HepG2 (cell line): ENCODE data around the gene EPHA6. TPM values are rescaled to one million over a fixed set of nuclear protein-coding genes. Genes with fewer than 3 reads are reported as not detected.

ENCODE experiments used
- ATAC-seq: fragments of 200-7000 bp; cut with Tn5 transposase; 3 replicates; pipeline ENCODE4 v1.9.1; 2020; ENCODE audit warnings: mild to moderate bottlenecking, moderate library complexity
- BruUV-seq: library from RNA; stranded (reverse); fragments of 400-500 nt; replicated peaks from 2 replicates; lab custom pipeline; 2021; lab: Mats Ljungman, UMichigan
- CTCF ChIA-PET: fragments of 300-600 bp; formaldehyde crosslinking; extraction: SDS; loops from one replicate; lab custom pipeline; 2021; ENCODE audit warnings: low total read pairs, inconsistent platforms, low intra/inter-chr PET ratio; lab: Yijun Ruan, JAX
- POLR2A ChIA-PET: fragments of 350-600 bp; sonication (Branson Sonifier 250); formaldehyde crosslinking; loops from one replicate; lab custom pipeline; 2020; ENCODE audit warnings: antibody characterized with exemption, inconsistent platforms; lab: Yijun Ruan, JAX
- DNase-seq: peaks from one replicate; pipeline ENCODE4 v3.0.0-alpha.2; 2015; ENCODE audit warnings: low spot score
- FAIRE-seq: peaks from 3 replicates; lab custom pipeline; 2011; peaks lifted over from hg19 to GRCh38; lab: Jason Lieb, UNC
- H2AFZ ChIP-seq: one replicate; pipeline ENCODE4 v1.6.1; 2011; ENCODE audit warnings: low read length, inconsistent platforms
- H3K27ac ChIP-seq: fragments of 300-600 bp; 3 replicates; pipeline ENCODE4 v1.8.0; 2011; ENCODE audit warnings: mixed run types, mild to moderate bottlenecking, mixed read lengths, low read length, inconsistent platforms; ENCODE audit not compliant: insufficient read depth; ENCODE audit errors: extremely low read length
- H3K27me3 ChIP-seq, 2 experiments: fragments of 200-600 bp in 1 of 2; 2 replicates in 1 of 2; 3 replicates in 1 of 2; pipeline versions ENCODE4 v1.6.0 to v1.8.0; 2011; ENCODE audit warnings: low read length in 2 of 2, mild to moderate bottlenecking in 2 of 2, moderate library complexity in 2 of 2, inconsistent platforms in 1 of 2; ENCODE audit not compliant: insufficient read depth in 2 of 2, control insufficient read depth in 1 of 2
- H3K36me3 ChIP-seq, 2 experiments: fragments of 200-600 bp in 1 of 2; replicated peaks in 1 of 2; 2 replicates in 1 of 2; 3 replicates in 1 of 2; pipeline versions ENCODE4 v1.5.1 to v1.8.0; 2011; ENCODE audit warnings: low read length in 2 of 2, inconsistent platforms in 1 of 2; ENCODE audit not compliant: insufficient read depth in 2 of 2, control insufficient read depth in 1 of 2
- H3K4me1 ChIP-seq: 2 replicates; pipeline ENCODE4 v1.5.1; 2012; ENCODE audit warnings: low read length, inconsistent platforms; ENCODE audit not compliant: insufficient read depth
- H3K4me2 ChIP-seq: 2 replicates; pipeline ENCODE4 v1.6.0; 2011; ENCODE audit warnings: low read depth, low read length, inconsistent platforms
- H3K4me3 ChIP-seq, 3 experiments: fragments of 200-600 bp in 1 of 3; sonication (generic), shearing (Covaris generic) in 1 of 3; replicated peaks in 1 of 3; 2 replicates each; pipeline ENCODE4 v1.5.1; 2011 to 2016; ENCODE audit warnings: low read length in 3 of 3, inconsistent platforms in 2 of 3, low read depth in 2 of 3, mild to moderate bottlenecking in 2 of 3, control low read depth in 1 of 3, mixed read lengths in 1 of 3; ENCODE audit not compliant: insufficient read depth in 1 of 3
- H3K79me2 ChIP-seq: one replicate; pipeline ENCODE4 v1.6.1; 2011; ENCODE audit warnings: low read length, inconsistent platforms; ENCODE audit not compliant: insufficient read depth
- H3K9ac ChIP-seq: 2 replicates; pipeline ENCODE4 v1.6.0; 2011; ENCODE audit warnings: mild to moderate bottlenecking, low read depth, low read length, inconsistent platforms; ENCODE audit not compliant: insufficient read depth
- H3K9me3 ChIP-seq: 2 replicates; pipeline ENCODE4 v1.5.1; 2012; ENCODE audit warnings: mild to moderate bottlenecking, low read length
- H4K20me1 ChIP-seq: 2 replicates; pipeline ENCODE4 v1.6.0; 2011; ENCODE audit warnings: inconsistent platforms, mild to moderate bottlenecking, low read length, moderate library complexity; ENCODE audit not compliant: insufficient read depth
- CENPX ChIP-seq: sonication (generic); formaldehyde crosslinking; IDR thresholded peaks from 2 replicates; pipeline ENCODE4 v1.9.0; 2021; ENCODE audit warnings: mild to moderate bottlenecking, missing genetic modification reagents, moderate library complexity
- GTF2F1 ChIP-seq: fragments of 150-350 bp; IDR thresholded peaks from 2 replicates; pipeline ENCODE4 v1.6.1; 2014; ENCODE audit warnings: low read length
- HNRNPK ChIP-seq: fragments of 200-400 bp; formaldehyde crosslinking; IDR thresholded peaks from 2 replicates; pipeline ENCODE4 v1.6.1; 2018; ENCODE audit warnings: low read length, low read depth, moderate library complexity, mild to moderate bottlenecking; ENCODE audit not compliant: poor library complexity, severe bottlenecking
- MYNN ChIP-seq: sonication (generic); formaldehyde crosslinking; IDR thresholded peaks from 2 replicates; pipeline ENCODE4 v1.4.0; 2020; ENCODE audit warnings: mild to moderate bottlenecking, low read depth, missing genetic modification reagents
- NFE2L2 ChIP-seq: fragments of 150-350 bp; IDR thresholded peaks from 2 replicates; pipeline ENCODE4 v1.6.1; 2014; ENCODE audit warnings: low read length
- NFIB ChIP-seq: sonication (generic); formaldehyde crosslinking; IDR thresholded peaks from 2 replicates; pipeline ENCODE4 v1.9.0; 2021; ENCODE audit warnings: missing genetic modification reagents, mild to moderate bottlenecking, borderline replicate concordance
- SATB2 ChIP-seq: sonication (generic); formaldehyde crosslinking; IDR thresholded peaks from 2 replicates; pipeline ENCODE4 v1.5.0; 2020; ENCODE audit warnings: missing genetic modification reagents
- SYNCRIP ChIP-seq: fragments of 200-400 bp; formaldehyde crosslinking; IDR thresholded peaks from 2 replicates; pipeline ENCODE4 v1.6.1; 2018; ENCODE audit warnings: mild to moderate bottlenecking, low read depth, low read length; ENCODE audit not compliant: insufficient read depth
- TEAD3 ChIP-seq: optimal IDR thresholded peaks from 2 replicates; pipeline ENCODE3; 2016; ENCODE audit warnings: borderline replicate concordance
- YEATS2 ChIP-seq: sonication (generic); formaldehyde crosslinking; IDR thresholded peaks from 2 replicates; pipeline ENCODE4 v1.4.0; 2020; ENCODE audit warnings: missing genetic modification reagents, borderline replicate concordance
- ZNF382 ChIP-seq: sonication (generic); formaldehyde crosslinking; IDR thresholded peaks from 2 replicates; pipeline ENCODE4 v1.5.0; 2020; ENCODE audit warnings: missing genetic modification reagents, mild to moderate bottlenecking, borderline replicate concordance
- WGBS: methylation state at CpG from one replicate; pipeline ENCODE4 v1.1.6; 2017; ENCODE audit warnings: low lambda C conversion rate; 5-methylcytosine and 5-hydroxymethylcytosine counted together
- in situ Hi-C: cut with HindIII; loops from 2 replicates; pipeline ENCODE4 v1.10.0; 2017; ENCODE audit warnings: low pct_unique_long_range_greater_than_20kb; ENCODE audit not compliant: extremely low pct_ligation_motif_present
- intact Hi-C: fragments of 100-400 bp; cut with micrococcal nuclease; formaldehyde crosslinking; loops from one replicate; pipeline ENCODE4 v1.10.0; 2022; ENCODE audit not compliant: unreplicated experiment
- polyA plus RNA-seq, 8 experiments: library from polyadenylated mRNA; depleted of rRNA in 3 of 8; stranded (reverse) in 7 of 8; unstranded in 1 of 8; fragments of >200 nt; fragmentation: Illumina TruSeq in 4 of 8; extraction: Trizol in 4 of 8; gene quantifications; 2 replicates each; pipeline versions ENCODE4 v1.2.1 to v1.2.3, GENCODE V29; 2011 to 2016; ENCODE audit warnings: low read depth in 4 of 8, missing spikeins in 1 of 8, mixed read lengths in 1 of 8; ENCODE audit not compliant: insufficient read depth in 1 of 8
- total RNA-seq, 5 experiments: library from RNA; depleted of rRNA; stranded (reverse); fragments of >200 nt; fragmentation: Illumina TruSeq; extraction: Trizol; gene quantifications; 2 replicates each; pipeline ENCODE4 v1.2.3, GENCODE V29; 2016; ENCODE audit warnings: low read depth in 1 of 5
- TF ChIP-seq, protein P1 (sequence below): conservative IDR thresholded peaks from 2 replicates; pipeline ENCODE4 v1.6.1; 2018; ENCODE audit warnings: missing genetic modification reagents
- TF ChIP-seq, protein P2 (sequence below): IDR thresholded peaks from 2 replicates; pipeline ENCODE4 v1.6.1; 2012; ENCODE audit warnings: low read depth, low read length, improper control_type of control experiment
- TF ChIP-seq, protein P3 (sequence below): sonication (generic); formaldehyde crosslinking; IDR thresholded peaks from 2 replicates; pipeline ENCODE4 v1.5.0; 2020; ENCODE audit warnings: missing genetic modification reagents, mild to moderate bottlenecking, borderline replicate concordance

The EPHA6 gene
- total and polyA plus RNA-seq, 2 of the 13 experiments (the other 11 are each of a cell fraction or from before 2014, with no cell fraction given) = not detected

DNA sequence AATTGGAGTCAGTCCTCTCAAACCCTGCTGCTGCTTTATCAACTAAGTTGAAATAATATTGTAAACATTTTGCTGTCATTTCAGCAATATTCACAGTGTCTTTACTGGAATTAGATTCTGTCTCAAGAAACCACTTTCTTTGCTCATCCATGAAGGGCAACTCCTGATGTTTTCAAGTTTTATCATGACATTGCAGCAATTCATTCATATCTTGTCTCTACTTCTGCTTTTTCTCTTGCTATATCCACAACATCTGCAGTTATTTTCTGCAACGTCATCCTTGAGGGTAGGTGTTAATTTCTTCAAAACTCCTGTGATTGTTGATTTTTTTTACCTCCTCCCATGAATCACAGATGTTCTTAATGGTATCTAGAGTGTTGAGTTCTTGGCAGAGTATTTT is 181.6 kb downstream of the EPHA6 start:
- Histone ChIP-seq H3K4me3 (no peak overlapping the region), H2AFZ (no peak overlapping the region), H3K79me2 (no peaks in the 10 kb centered on the region)
- TF ChIP-seq NFE2L2 = peak; percentile 46; the same call in 1 of the 2 replicates
- no peak for TF ChIP-seq MYNN
- TF ChIP-seq, all 625 proteins: peak for 1
- BruUV-seq = no TSS peak
- ChIA-PET POLR2A (no interaction called here), CTCF (no interaction called here)
- in situ Hi-C loops (no loop called here), intact Hi-C loops (no loop called here)
- H4K20me1 ChIP-seq = no peaks in the 10 kb centered on the region
- no peak for FAIRE-seq
- ATAC-seq = no peak
- H3K27me3 ChIP-seq = no peaks in the 10 kb centered on the region
- H3K27ac ChIP-seq = no peak overlapping the region
- no peaks in the 10 kb centered on the region for H3K36me3 ChIP-seq
- DNase-seq = no peak
- WGBS = 0% methylated on average over 1 of the region's 1 CpG
- H3K4me1 ChIP-seq = no peaks in the 10 kb centered on the region
- no peak overlapping the region for H3K9ac ChIP-seq
- no peak overlapping the region for H3K4me2 ChIP-seq
- H3K9me3 ChIP-seq = no peaks in the 10 kb centered on the region

DNA sequence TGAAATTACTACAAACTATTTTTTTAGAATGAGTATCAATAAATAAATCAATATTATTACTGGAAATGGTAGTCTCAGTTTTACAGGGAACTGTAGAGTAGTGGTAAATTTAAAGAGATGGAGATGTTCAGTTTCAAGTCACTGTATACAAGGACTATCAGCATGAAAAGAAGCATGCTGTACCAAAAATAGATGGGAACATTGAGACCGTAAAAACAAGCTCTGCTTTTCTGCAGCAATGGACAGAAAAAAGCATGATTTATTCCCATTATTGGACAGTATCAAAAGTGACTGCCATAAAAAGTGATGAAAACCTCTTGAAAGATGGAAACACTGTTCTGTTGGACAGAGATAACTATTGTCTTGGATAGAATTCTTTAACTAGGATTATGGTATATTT is 187.2 kb downstream of the EPHA6 start:
- Histone ChIP-seq H3K27me3 (no peaks in the 10 kb centered on the region), H2AFZ (no peak overlapping the region), H3K36me3 (no peaks in the 10 kb centered on the region), H3K27ac (no peak overlapping the region), H3K4me1 (no peaks in the 10 kb centered on the region), H3K9ac (no peak overlapping the region), H4K20me1 (no peaks in the 10 kb centered on the region), H3K9me3 (no peaks in the 10 kb centered on the region), H3K4me2 (no peak overlapping the region), H3K4me3 (no peak overlapping the region), H3K79me2 (no peaks in the 10 kb centered on the region)
- intact Hi-C loops (no loop called here), in situ Hi-C loops (no loop called here)
- ChIA-PET CTCF (no interaction called here), POLR2A (no interaction called here)
- WGBS = 39% methylated on average over 1 of the region's 1 CpG
- BruUV-seq = no TSS peak
- DNase-seq = no peak
- no peak for FAIRE-seq
- TF ChIP-seq GTF2F1 = no peak
- no peak for TF ChIP-seq CENPX (CRISPR knock-in tag)
- TF ChIP-seq, protein P1, sequence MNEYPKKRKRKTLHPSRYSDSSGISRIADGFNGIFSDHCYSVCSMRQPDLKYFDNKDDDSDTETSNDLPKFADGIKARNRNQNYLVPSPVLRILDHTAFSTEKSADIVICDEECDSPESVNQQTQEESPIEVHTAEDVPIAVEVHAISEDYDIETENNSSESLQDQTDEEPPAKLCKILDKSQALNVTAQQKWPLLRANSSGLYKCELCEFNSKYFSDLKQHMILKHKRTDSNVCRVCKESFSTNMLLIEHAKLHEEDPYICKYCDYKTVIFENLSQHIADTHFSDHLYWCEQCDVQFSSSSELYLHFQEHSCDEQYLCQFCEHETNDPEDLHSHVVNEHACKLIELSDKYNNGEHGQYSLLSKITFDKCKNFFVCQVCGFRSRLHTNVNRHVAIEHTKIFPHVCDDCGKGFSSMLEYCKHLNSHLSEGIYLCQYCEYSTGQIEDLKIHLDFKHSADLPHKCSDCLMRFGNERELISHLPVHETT (CRISPR knock-in tag) = no peak
- TF ChIP-seq SYNCRIP = no peak
- no peak for TF ChIP-seq NFIB
- no peak for TF ChIP-seq ZNF382 (CRISPR knock-in tag)
- no peak for TF ChIP-seq YEATS2 (CRISPR knock-in tag)
- TF ChIP-seq, protein P2, sequence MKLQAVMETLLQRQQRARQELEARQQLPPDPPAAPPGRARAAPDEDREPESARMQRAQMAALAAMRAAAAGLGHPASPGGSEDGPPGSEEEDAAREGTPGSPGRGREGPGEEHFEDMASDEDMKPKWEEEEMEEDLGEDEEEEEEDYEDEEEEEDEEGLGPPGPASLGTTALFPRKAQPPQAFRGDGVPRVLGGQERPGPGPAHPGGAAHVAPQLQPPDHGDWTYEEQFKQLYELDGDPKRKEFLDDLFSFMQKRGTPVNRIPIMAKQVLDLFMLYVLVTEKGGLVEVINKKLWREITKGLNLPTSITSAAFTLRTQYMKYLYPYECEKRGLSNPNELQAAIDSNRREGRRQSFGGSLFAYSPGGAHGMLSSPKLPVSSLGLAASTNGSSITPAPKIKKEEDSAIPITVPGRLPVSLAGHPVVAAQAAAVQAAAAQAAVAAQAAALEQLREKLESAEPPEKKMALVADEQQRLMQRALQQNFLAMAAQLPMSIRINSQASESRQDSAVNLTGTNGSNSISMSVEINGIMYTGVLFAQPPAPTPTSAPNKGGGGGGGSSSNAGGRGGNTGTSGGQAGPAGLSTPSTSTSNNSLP = no peak
- no peak for TF ChIP-seq TEAD3 (CRISPR knock-in tag)
- no peak for TF ChIP-seq HNRNPK
- TF ChIP-seq, protein P3, sequence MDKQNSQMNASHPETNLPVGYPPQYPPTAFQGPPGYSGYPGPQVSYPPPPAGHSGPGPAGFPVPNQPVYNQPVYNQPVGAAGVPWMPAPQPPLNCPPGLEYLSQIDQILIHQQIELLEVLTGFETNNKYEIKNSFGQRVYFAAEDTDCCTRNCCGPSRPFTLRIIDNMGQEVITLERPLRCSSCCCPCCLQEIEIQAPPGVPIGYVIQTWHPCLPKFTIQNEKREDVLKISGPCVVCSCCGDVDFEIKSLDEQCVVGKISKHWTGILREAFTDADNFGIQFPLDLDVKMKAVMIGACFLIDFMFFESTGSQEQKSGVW = no peak
- TF ChIP-seq SATB2 = no peak
- no peak for ATAC-seq
